Endodermal cell (in vitro differentiated cells): ENCODE measurements around the gene PLK5. TPM values are rescaled to one million over a fixed set of nuclear protein-coding genes. Genes with fewer than 3 reads are reported as not detected.
"Not testable (repeated sequence)": the region's sequence is repeated elsewhere in the genome, so short reads cannot be mapped to it uniquely, and the experiment has no call there.

Experiments used
- DNase-seq: peaks from one replicate; pipeline ENCODE4 v3.0.0-alpha.2; 2017
- H3K27ac ChIP-seq: 2 replicates; pipeline ENCODE4 v1.5.1; 2013; ENCODE audit warnings: mild to moderate bottlenecking, low read depth, low read length, moderate library complexity
- H3K27me3 ChIP-seq: 2 replicates; pipeline ENCODE4 v1.6.1; 2013; ENCODE audit warnings: mild to moderate bottlenecking, low read length, moderate library complexity; ENCODE audit not compliant: insufficient read depth, control insufficient read depth, poor library complexity, severe bottlenecking
- H3K36me3 ChIP-seq: 2 replicates; pipeline ENCODE4 v1.7.0; 2013; ENCODE audit warnings: mild to moderate bottlenecking, low read length, moderate library complexity; ENCODE audit not compliant: control insufficient read depth, insufficient read depth
- H3K4me1 ChIP-seq: one replicate; pipeline ENCODE4 v1.7.0; 2013; ENCODE audit warnings: low read length; ENCODE audit not compliant: control insufficient read depth, insufficient read depth
- H3K4me3 ChIP-seq: 2 replicates; pipeline ENCODE4 v1.5.1; 2013; ENCODE audit warnings: mild to moderate bottlenecking, low read length, moderate library complexity
- H3K9ac ChIP-seq: 2 replicates; pipeline ENCODE4 v1.6.1; 2013; ENCODE audit warnings: mild to moderate bottlenecking, low read length, moderate library complexity; ENCODE audit not compliant: poor library complexity, severe bottlenecking; ENCODE audit errors: extremely low read depth
- H3K9me3 ChIP-seq: 2 replicates; pipeline ENCODE4 v1.6.1; 2013; ENCODE audit warnings: mild to moderate bottlenecking, low read length, moderate library complexity; ENCODE audit not compliant: control insufficient read depth
- H3K27ac Mint-ChIP-seq: 2 replicates; pipeline ENCODE4 v1.8.0; 2020; ENCODE audit warnings: mixed read lengths
- H3K27me3 Mint-ChIP-seq: 2 replicates; pipeline ENCODE4 v1.8.0; 2021; ENCODE audit warnings: mild to moderate bottlenecking, mixed read lengths; ENCODE audit not compliant: insufficient read depth
- H3K36me3 Mint-ChIP-seq: 2 replicates; pipeline ENCODE4 v1.8.0; 2020; ENCODE audit warnings: low read depth, mixed read lengths
- H3K4me1 Mint-ChIP-seq: 2 replicates; pipeline ENCODE4 v1.8.0; 2020; ENCODE audit warnings: mixed read lengths
- H3K4me3 Mint-ChIP-seq: 2 replicates; pipeline ENCODE4 v1.8.0; 2020; ENCODE audit warnings: mild to moderate bottlenecking, moderate library complexity, mixed read lengths
- H3K9me3 Mint-ChIP-seq: 2 replicates; pipeline ENCODE4 v1.8.0; 2020; ENCODE audit warnings: mild to moderate bottlenecking, mixed read lengths
- CTCF ChIP-seq: fragments of 200-600 bp; sonication (generic); conservative IDR thresholded peaks from 2 replicates; pipeline ENCODE4 v1.5.0; 2021; ENCODE audit warnings: antibody characterized with exemption, mild to moderate bottlenecking
- WGBS, 2 experiments: methylation state at CpG; one replicate each; pipeline versions ENCODE4 v1.1.5 to v1.1.7; 2013; ENCODE audit warnings: missing lambda C conversion rate in 2 of 2, mixed read lengths in 1 of 2; ENCODE audit not compliant: insufficient coverage in 1 of 2, insufficient read length in 1 of 2; 5-methylcytosine and 5-hydroxymethylcytosine counted together
- total RNA-seq, 2 donors: library from RNA; stranded (reverse); fragmentation: NEBNext Ultra II Directional in 1 of 2; extraction: Animal tissue kit (Norgen Biotek cat#: 25700) in 1 of 2; gene quantifications; 2 replicates in 1 of 2; 3 replicates in 1 of 2; pipeline ENCODE4 v1.2.1, GENCODE V29; 2021

Gene PLK5
- total RNA-seq, 2 donors from 2014 or later: 0.48 TPM; not detected in 1

GRCh38 chr19:1534972-1535371, 11.1 kb downstream of the PLK5 start:
- no peaks in the 10 kb centered on the region for H3K9me3 Mint-ChIP-seq
- DNase-seq: no peak
- WGBS, 2 experiments: 83 to 84% methylated on average over 7 to 14 of the region's 14 CpGs
- H3K27ac Mint-ChIP-seq: no peak overlapping the region
- H3K4me1 Mint-ChIP-seq: no peaks in the 10 kb centered on the region
- Histone ChIP-seq H3K4me1 (no peaks in the 10 kb centered on the region), H3K27ac (no peak overlapping the region), H3K27me3 (no peaks in the 10 kb centered on the region), H3K9me3 (no peaks in the 10 kb centered on the region), H3K4me3 (no peak overlapping the region), H3K36me3 (no peaks in the 10 kb centered on the region), H3K9ac (no peak overlapping the region)
- peaks cover 16% of the 10 kb centered on the region for H3K27me3 Mint-ChIP-seq
- H3K36me3 Mint-ChIP-seq: no peaks in the 10 kb centered on the region
- H3K4me3 Mint-ChIP-seq: no peak overlapping the region
- TF ChIP-seq CTCF: no peak

GRCh38 chr19:1535699-1536098, 11.8 kb downstream of the PLK5 start:
- not testable (repeated sequence) for H3K9ac ChIP-seq, H3K4me1 ChIP-seq, H3K4me1 Mint-ChIP-seq, H3K9me3 Mint-ChIP-seq, H3K27me3 ChIP-seq, H3K4me3 ChIP-seq, H3K4me3 Mint-ChIP-seq, H3K27ac Mint-ChIP-seq, H3K27ac ChIP-seq, H3K9me3 ChIP-seq, H3K36me3 Mint-ChIP-seq, DNase-seq, H3K36me3 ChIP-seq
- 91 to 95% methylated on average over 6 to 7 of the region's 7 CpGs for WGBS, 2 experiments
- peaks cover 15% of the 10 kb centered on the region for H3K27me3 Mint-ChIP-seq

GRCh38 chr19:1538978-1539377, 15.1 kb downstream of the PLK5 start:
- no peak overlapping the region for H3K27ac ChIP-seq
- no peaks in the 10 kb centered on the region for H3K9me3 ChIP-seq
- H3K4me3 ChIP-seq: no peak overlapping the region
- Mint-ChIP-seq H3K27me3 (peaks cover 26% of the 10 kb centered on the region), H3K4me3 (no peak overlapping the region), H3K4me1 (no peaks in the 10 kb centered on the region), H3K9me3 (no peaks in the 10 kb centered on the region), H3K27ac (no peak overlapping the region), H3K36me3 (no peaks in the 10 kb centered on the region)
- no peak for DNase-seq
- no peak overlapping the region for H3K9ac ChIP-seq
- no peaks in the 10 kb centered on the region for H3K36me3 ChIP-seq
- H3K4me1 ChIP-seq: no peaks in the 10 kb centered on the region
- no peak for TF ChIP-seq CTCF
- peaks cover 7% of the 10 kb centered on the region for H3K27me3 ChIP-seq
- WGBS, 2 experiments: 78 to 100% methylated on average over 1 to 15 of the region's 15 CpGs

GRCh38 chr19:1539749-1540148, 15.9 kb downstream of the PLK5 start:
- H3K4me1 Mint-ChIP-seq, H3K27ac ChIP-seq, DNase-seq, H3K36me3 Mint-ChIP-seq, H3K4me3 Mint-ChIP-seq, H3K36me3 ChIP-seq, H3K27ac Mint-ChIP-seq, H3K9me3 ChIP-seq, H3K9me3 Mint-ChIP-seq, H3K27me3 ChIP-seq, H3K4me1 ChIP-seq, H3K4me3 ChIP-seq, H3K9ac ChIP-seq: not testable (repeated sequence)
- H3K27me3 Mint-ChIP-seq: peaks cover 34% of the 10 kb centered on the region
- WGBS, 2 experiments: 95 to 96% methylated on average over 7 to 9 of the region's 11 CpGs
